ENCODE data around the gene TOP1. TPM values are rescaled to one million over a fixed set of nuclear protein-coding genes. Genes with fewer than 3 reads are reported as not detected.

Gene TOP1
- total RNA-seq, 1 donor from 2014 or later = 42.4 TPM

DNA sequence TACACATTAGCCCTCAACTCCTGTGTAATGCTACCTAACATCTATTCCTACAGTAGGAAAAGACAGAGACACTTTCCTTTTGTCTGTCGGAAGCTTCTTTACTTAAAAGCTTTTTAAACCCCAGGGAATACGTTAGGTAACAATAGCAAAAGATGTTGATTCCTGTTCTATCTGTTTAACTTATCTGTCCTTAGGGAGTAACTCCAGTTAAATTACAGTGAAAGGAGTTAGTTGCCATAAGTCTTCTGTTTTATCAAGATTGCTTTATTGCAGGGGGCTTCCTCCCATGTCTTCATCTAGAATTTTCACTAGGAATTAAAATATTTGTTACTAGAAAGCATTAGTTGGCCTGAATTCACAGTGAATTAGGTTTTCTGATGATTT lies 26.2 kb downstream of the TOP1 start:
- DNase-seq (ENCODE audit: low spot score) = no peak

GRCh38 chr20:41055679-41056078 lies 27.1 kb downstream of the TOP1 start:
- DNase-seq (ENCODE audit: low spot score) = no peak

DNA sequence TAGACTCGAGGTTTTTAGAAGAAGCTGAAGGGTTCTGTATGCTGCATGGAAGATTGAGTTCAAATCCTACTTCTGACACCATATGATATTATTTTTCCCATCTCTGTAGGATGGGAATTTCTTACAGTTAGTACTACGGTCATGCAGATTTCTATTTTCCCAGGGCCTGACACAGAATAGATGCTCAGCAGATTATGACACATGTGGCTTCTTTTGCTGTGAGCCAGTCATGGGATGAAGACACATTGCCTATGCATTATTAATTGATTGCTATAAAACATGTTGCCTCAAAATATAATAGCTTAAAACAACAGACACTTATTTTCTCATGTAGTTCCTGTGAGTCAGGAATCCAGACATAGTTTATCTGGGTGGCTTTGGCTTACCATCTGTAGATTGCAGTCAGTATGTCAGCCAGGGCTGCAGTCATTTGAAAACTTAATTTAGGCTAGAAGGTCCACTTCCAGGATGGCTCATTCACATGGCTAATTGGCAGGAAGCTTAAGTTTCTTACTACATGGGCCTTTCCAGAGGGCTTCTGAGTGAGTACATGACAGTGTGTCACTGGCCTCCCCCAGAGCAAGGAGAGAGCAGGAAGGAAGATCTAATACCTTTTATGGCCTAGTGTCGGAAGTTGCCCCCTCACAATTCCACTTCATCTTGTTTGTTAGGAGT lies 29.5 kb downstream of the TOP1 start:
- DNase-seq (ENCODE audit: low spot score) = no peak

DNA sequence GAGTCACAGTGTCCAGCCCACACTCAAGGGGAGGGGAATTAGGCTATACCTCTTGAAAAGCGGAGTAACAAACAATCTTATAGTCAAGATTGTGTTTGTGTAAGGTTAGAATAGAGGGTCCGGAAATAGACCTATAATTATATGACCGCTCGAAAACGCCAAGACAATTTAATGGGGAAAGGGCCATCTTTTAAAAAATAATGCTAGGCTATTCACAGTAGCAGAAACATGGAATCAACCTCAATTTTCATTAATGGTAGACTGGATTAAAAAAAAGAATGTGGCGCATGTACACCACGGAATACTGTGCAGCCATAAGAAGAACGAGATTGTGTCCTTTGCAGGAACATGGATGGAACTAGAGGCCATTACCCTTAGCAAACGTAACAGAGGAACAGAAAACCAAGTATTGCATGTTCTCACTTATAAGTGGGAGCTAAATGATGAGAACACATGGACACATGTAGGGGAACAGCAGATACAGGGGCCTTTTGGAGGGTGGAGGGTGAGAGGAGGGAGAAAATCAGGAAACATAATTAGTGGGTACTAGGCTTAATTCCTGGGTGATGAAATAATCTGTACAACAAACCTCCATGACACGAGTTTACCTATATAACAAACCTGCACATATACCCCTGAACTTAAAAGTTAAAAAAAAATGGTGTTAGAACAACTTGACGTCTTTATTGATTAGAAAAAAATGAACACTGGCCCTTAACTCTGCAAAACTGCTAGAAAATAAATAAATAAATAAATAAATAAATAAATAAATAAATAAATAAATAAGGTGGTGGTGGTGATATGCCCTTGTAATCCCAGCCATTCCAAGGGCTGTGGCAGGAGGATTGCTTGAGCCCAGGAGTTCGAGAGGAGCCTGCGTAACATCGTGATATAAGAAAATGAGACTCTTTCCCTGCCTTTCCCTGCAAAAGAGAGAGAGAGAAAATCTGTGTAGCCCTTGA lies 30.3 kb downstream of the TOP1 start:
- DNase-seq (ENCODE audit: low spot score) = no peak

DNA sequence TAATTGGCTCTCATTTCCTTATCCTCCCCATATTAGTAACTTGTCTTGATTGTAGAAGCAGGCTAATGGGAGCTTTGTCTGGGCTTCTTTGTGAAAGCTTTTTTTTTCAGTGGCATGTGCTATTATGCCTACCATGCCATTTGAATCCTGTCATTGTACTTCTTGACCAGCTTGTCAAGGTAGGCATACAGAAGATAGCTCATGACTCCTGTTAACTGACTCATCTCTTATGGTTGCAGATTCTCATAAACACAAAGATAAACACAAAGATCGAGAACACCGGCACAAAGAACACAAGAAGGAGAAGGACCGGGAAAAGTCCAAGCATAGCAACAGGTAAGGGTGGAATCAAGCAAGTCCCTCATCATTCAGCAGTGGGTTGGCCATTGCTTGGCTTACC lies 32.5 kb downstream of the TOP1 start:
- DNase-seq (ENCODE audit: low spot score) = no peak

DNA sequence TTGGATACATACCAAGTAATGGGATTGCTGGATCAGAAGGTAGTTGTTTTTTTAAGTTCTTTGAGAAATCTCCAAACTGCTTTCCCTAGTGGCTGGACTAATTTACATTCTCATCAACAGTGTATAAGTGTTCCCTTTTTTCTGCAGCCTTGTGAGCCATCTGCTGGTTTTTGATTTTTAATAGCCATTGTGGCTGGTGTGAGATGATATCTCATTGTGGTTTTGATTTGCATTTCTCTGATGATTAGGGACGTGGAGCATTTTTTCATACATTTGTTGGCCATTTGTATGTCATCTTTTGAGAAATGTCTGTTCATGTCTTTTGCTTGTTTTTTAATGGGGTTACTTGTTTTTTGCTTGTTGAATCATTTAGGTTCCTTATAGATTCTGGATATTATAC lies 34.8 kb downstream of the TOP1 start:
- no peak for DNase-seq (ENCODE audit: low spot score)

GRCh38 chr20:41064377-41064776 lies 35.8 kb downstream of the TOP1 start:
- DNase-seq (ENCODE audit: low spot score) = no peak

DNA sequence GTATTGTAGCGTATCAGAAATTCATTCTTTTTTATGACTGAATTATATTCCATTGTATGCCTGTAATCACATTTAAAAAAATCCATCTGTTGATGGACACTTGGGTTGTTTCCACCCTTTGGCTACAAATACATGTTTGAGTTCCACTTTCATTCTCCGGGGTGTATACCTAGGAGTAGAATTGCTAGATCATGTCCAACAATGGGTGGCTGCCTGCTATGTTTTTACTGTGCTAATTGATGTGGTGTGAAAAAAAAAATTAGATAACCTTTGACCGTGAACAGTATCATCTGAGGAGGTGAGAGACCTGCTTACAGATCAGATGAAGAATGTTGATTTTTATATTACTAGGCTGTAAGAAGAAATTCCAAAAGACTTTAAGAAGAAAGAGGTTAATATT lies 37.1 kb downstream of the TOP1 start:
- DNase-seq (ENCODE audit: low spot score) = no peak

DNA sequence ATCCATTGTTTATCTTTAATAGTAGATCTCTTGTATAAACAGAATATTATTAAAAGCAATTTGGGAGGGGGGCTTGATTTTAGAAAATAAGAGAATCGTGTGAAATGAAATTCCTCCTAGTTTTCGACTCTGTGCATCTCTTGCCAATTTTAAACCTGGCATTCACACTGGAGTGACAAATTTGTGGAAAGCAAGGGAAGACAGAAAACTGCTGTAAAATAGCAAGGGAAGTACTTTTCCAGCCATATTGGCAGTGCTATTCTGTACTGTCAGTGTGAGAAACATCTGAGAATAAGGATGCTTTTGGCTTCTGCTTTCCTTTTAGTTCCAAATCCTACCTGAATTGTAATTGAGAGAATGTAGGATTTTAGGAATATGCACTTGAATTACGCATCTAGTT lies 40.2 kb downstream of the TOP1 start:
- no peak for DNase-seq (ENCODE audit: low spot score)

DNA sequence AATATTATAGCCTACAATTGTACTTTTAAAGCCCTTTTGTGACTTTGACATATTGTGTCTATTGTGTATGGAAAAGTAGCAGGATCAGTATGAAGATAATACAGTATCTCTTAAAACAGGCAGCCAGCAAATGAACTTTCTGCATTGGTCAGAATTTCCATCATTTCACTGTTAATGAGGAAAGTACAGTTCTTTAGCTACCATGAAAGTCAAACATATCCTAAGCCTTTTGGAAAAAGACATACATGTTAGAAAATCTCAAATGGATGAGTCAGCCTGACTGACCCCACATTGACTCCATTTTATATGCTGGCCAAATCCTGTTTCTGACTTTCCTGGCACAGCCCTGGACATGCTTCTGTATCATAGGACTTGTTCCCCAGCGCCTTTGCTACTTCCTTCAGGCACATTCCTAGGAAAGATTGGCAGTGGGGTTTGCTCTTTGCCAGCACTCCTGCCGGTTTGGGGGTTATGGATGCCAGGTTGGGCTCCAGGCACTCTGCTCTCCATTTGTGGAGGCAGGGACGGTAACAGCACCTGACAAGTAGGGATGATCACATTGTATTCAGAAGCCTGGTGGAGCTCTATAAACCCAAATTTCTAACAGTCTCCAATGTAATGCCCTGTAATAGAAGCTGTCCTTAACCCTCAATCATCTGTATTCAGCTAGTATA lies 43.7 kb downstream of the TOP1 start:
- no peak for DNase-seq (ENCODE audit: low spot score)

DNA sequence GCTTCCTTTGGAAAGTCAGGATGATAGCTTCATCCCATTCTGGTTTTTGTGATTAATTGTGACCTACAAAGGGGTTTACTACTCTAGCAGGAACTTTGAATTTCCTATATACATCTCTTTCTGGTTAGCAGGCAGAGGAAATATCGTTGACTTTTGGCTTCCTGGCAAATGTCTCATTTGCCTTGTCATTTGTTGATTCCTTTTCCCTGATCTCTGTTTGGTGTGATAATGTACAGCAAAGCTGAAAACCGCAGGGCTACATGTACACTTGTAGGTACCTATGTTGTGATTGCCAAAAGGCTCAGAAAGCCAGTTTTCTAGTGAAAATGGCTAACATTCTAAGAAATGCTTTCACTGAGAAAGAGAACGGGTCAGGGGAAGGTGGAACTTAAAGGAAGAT lies 44.3 kb downstream of the TOP1 start:
- DNase-seq (ENCODE audit: low spot score) = no peak

GRCh38 chr20:41074441-41074840 lies 45.8 kb downstream of the TOP1 start:
- no peak for DNase-seq (ENCODE audit: low spot score)

DNA sequence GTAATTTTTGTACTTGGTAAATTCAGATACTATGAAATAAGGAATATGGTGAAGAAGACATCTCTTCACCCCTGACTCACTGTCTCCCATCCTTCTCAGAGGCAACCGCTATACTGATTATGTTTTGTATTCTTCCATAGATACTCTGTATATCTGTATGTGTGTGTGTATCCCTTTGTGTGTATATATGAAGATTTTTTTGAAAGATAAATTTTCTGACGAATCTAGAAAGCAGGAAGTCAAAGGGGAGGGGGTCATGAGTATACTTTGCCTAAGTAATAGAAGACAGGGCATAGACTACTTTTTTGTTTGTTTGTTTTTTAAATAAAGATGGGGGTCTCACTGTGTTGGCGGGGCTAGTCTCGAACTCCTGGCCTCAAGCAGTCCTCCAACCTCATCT lies 48.2 kb downstream of the TOP1 start:
- DNase-seq (ENCODE audit: low spot score) = no peak

DNA sequence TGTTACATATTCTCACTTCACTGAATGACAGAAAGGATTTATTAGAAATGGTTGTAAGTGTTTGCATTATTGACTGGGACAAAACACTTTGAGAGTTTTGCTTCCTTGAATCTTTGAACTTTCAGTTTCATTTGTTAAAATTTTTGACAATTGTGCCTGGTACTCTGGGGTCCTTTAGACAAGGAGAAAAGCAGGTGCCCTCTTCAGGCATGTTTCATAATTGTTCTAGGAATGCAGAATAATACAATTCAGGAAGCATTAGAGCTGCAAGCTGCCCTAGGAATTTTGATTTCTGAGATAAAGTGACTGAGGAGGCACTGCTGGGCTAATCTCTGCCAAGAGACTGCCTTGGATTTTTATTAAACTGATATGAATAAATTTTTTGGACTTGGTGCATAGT lies 49.7 kb downstream of the TOP1 start:
- DNase-seq (ENCODE audit: low spot score) = no peak

DNA sequence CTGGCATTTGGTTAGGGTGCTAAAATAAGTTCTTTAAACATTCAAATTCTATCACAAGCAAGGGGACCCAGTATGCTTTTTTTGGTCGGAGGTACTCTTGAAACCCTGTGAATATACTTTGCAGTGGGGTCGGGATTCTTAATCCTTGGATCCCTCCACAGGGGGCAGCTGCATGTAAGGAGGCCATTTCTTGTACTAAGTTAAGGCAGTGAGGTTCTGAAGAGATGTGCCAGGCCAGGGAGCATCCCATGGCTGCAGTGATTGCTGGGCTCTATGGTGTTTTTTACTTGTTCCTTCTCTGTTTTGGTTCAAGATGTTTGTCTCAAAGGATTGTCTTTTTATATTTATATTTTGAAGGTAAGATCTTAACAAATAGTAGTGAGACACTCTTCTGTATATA lies 50.4 kb downstream of the TOP1 start:
- no peak for DNase-seq (ENCODE audit: low spot score)

- no peak for DNase-seq (ENCODE audit: low spot score)
Measured at GRCh38 chr20:41080866-41081265, 52.2 kb downstream of the TOP1 start.

- no peak for DNase-seq (ENCODE audit: low spot score)
Measured at GRCh38 chr20:41081276-41081814, 52.7 kb downstream of the TOP1 start.

DNA sequence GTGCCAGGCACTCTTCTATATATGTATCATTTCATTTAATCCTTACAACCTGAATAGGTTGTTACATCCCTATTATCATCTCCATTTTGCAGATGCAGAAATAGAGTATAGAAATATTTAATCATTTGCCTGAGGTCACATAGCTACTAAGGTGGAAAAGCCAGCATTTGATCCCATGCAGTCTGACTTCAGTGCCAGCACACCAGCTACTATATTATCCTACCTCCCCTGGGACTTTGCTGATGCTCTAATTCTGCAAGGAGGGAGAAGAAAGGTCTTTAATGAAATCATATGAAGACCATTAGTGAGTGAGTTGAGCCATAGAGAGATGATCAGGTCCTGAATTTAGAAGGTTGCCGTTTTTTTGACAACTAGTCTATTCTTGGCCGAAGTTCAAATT lies 53.7 kb downstream of the TOP1 start:
- no peak for DNase-seq (ENCODE audit: low spot score)

DNA sequence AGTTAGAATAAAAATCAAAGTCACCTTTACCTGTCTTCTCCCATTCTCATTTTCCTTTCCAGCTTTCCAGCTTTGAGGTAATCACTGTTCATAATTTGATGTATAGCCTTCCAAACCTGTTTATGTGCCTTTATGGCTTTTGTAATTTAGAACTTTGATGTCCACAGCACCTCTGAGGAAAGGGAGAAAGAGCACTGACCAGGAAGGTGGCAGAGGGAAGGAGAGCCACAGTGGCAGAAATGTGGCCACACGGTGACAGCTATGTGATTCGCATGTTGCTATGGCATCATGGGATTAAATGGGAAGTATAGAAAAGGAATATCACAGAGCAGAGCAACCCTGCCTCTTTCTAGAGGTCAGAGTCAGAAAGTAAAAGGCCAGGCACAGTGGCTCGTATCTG lies 57.0 kb downstream of the TOP1 start:
- no peak for DNase-seq (ENCODE audit: low spot score)

DNA sequence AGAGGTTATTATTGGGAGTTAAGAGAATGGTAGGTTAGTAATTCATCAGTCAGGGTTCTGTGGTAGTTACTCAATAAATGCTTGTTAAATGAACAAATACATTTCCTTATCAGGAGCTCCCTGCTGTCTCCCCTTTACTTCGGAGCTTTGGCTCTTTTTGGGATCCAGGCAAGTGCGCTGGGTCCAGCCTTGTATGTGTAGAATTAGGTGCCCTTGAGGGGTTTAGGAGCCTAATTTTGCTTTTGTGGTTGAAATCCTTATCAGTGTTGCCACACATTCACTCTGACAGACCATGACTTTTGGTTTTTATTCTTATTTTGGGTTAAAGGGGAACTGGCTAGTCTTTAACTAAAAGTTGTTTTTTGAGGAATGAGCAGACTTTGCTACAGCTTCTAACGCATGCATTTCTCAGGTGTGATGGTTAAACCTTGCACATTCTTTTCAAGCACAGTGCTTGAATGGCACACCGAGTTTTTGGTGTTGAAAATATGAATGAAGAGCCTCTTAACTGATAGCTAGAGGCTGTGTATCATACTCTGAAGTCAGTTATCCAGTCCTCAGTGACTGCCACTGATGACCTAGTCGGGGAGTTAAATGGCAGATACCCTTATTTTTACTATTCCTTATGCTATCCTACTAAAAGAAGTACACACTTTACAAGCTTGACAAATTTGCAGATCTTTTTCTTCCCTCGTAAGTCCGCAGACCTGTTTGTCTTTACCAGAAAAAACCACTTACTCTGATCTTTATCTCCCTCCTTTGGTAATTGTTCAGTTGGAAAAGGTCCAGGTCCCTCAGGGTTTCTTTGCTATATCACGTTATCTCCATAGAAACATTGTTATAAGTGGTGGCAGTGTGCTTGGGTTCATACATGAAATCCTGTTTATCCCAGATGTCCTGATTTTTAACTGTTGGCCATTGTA lies 58.0 kb downstream of the TOP1 start:
- DNase-seq (ENCODE audit: low spot score) = no peak

DNA sequence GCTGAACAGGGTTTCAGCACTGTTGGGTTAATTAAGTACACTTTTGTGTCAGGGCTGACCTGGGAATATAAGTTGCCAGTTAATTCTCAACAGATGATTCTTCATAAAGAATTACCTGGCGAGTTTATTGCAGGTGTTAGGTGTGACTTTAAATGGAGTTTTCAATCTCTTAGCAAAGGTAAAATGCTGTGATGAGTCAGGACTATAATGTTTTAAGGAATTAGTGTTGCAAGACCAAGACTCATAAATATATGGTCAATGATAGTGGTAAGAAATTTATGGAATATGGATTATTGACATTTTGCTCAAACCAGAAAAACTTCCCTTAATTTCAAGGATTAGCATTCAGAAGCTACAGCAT lies 58.7 kb downstream of the TOP1 start:
- no peak for DNase-seq (ENCODE audit: low spot score)
